GM12878 (cell line): ENCODE data around the gene NINL. TPM values are rescaled to one million over a fixed set of nuclear protein-coding genes. Genes with fewer than 3 reads are reported as not detected.

Experiments used
- ATAC-seq: fragments of 200-7000 bp; cut with Tn5 transposase; 3 replicates; pipeline ENCODE4 v1.9.1; 2020; ENCODE audit warnings: mild to moderate bottlenecking, moderate library complexity
- BruUV-seq: library from RNA; stranded (reverse); fragments of 400-500 nt; replicated peaks from 2 replicates; lab custom pipeline; 2021; lab: Mats Ljungman, UMichigan
- CTCF ChIA-PET: fragments of 300-600 bp; sonication (Branson Sonifier 250); formaldehyde crosslinking; extraction: SDS; loops from one replicate; lab custom pipeline; 2021; ENCODE audit warnings: inconsistent platforms; lab: Yijun Ruan, JAX
- POLR2A ChIA-PET: fragments of 350-600 bp; formaldehyde crosslinking; extraction: SDS; loops from one replicate; lab custom pipeline; 2021; ENCODE audit warnings: inconsistent platforms; lab: Charles Lee
- RAD21 ChIA-PET: fragments of 300-600 bp; sonication (Branson Sonifier 250); formaldehyde crosslinking; loops from one replicate; lab custom pipeline; 2023; ENCODE audit warnings: antibody characterized with exemption; ENCODE audit not compliant: unreplicated experiment; lab: Charles Lee
- SMC1A ChIA-PET: fragments of 300-600 bp; sonication (Branson Sonifier 250); formaldehyde crosslinking; loops from one replicate; lab custom pipeline; 2023; ENCODE audit not compliant: unreplicated experiment, uncharacterized antibody; lab: Charles Lee
- DNase-seq: peaks from one replicate; pipeline ENCODE4 v3.0.0-alpha.2; 2011; ENCODE audit warnings: low read depth, low spot score
- FAIRE-seq: peaks from 3 replicates; lab custom pipeline; 2011; peaks lifted over from hg19 to GRCh38; lab: Jason Lieb, UNC
- H2AFZ ChIP-seq: 2 replicates; pipeline ENCODE4 v1.6.0; 2011; ENCODE audit warnings: low read depth, low read length, control low read depth; ENCODE audit not compliant: control insufficient read depth
- H3K27ac ChIP-seq: 2 replicates; pipeline ENCODE4 v1.5.1; 2011; ENCODE audit warnings: control low read depth; ENCODE audit not compliant: control insufficient read depth, insufficient read depth
- H3K27me3 ChIP-seq, 2 experiments: replicated peaks in 1 of 2; 2 replicates each; pipeline versions ENCODE4 v1.6.0 to v1.6.1; 2011; ENCODE audit warnings: low read length in 1 of 2; ENCODE audit not compliant: control insufficient read depth in 2 of 2, insufficient read depth in 2 of 2
- H3K36me3 ChIP-seq, 2 experiments: 2 replicates each; pipeline ENCODE4 v1.5.1; 2011; ENCODE audit warnings: low read length in 1 of 2; ENCODE audit not compliant: control insufficient read depth in 2 of 2, insufficient read depth in 2 of 2
- H3K4me1 ChIP-seq: 2 replicates; pipeline ENCODE4 v1.6.1; 2011; ENCODE audit warnings: mild to moderate bottlenecking, low read length, moderate library complexity, mixed read lengths; ENCODE audit not compliant: control insufficient read depth, insufficient read depth
- H3K4me2 ChIP-seq: 2 replicates; pipeline ENCODE4 v1.6.0; 2011; ENCODE audit warnings: control low read depth; ENCODE audit not compliant: control insufficient read depth, insufficient read depth
- H3K4me3 ChIP-seq: fragments of 200-600 bp; sonication (generic); 2 replicates; pipeline ENCODE4 v1.5.1; 2016
- H3K79me2 ChIP-seq: 2 replicates; pipeline ENCODE4 v1.6.0; 2011; ENCODE audit warnings: low read length; ENCODE audit not compliant: control insufficient read depth, insufficient read depth
- H3K9ac ChIP-seq: 2 replicates; pipeline ENCODE4 v1.8.0; 2011; ENCODE audit warnings: low read length, control low read depth, mixed read lengths; ENCODE audit not compliant: control insufficient read depth, insufficient read depth
- H3K9me3 ChIP-seq: replicated peaks from 3 replicates; pipeline ENCODE4 v1.5.1; 2011; ENCODE audit warnings: mild to moderate bottlenecking, low read length; ENCODE audit not compliant: control insufficient read depth, insufficient read depth
- H4K20me1 ChIP-seq: 2 replicates; pipeline ENCODE4 v1.6.0; 2011; ENCODE audit not compliant: control insufficient read depth, insufficient read depth
- FOXM1 ChIP-seq: IDR thresholded peaks from 2 replicates; pipeline ENCODE4 v1.6.1; 2012; ENCODE audit warnings: low read depth, mild to moderate bottlenecking, inconsistent platforms, low read length, moderate library complexity
- HCFC1 ChIP-seq: fragments of 150-350 bp; IDR thresholded peaks from 2 replicates; pipeline ENCODE4 v1.6.1; 2014; ENCODE audit warnings: low read length
- IKZF2 ChIP-seq, 2 experiments: fragments of 450-650 bp; IDR thresholded peaks; 2 replicates each; pipeline ENCODE4 v1.6.1; 2017; ENCODE audit warnings: mild to moderate bottlenecking in 2 of 2, moderate library complexity in 2 of 2
- MEF2A ChIP-seq: IDR thresholded peaks from 2 replicates; pipeline ENCODE4 v1.6.1; 2011; ENCODE audit warnings: low read depth, mild to moderate bottlenecking, low read length, moderate library complexity; ENCODE audit not compliant: insufficient read depth
- NFYA ChIP-seq: IDR thresholded peaks from 2 replicates; pipeline ENCODE4 v1.6.1; 2011; ENCODE audit warnings: low read depth, mild to moderate bottlenecking, low read length, improper control_type of control experiment, borderline replicate concordance
- NR2F1 ChIP-seq: fragments of 450-650 bp; conservative IDR thresholded peaks from 2 replicates; pipeline ENCODE4 v1.6.1; 2017; ENCODE audit warnings: mild to moderate bottlenecking
- PAX5 ChIP-seq: IDR thresholded peaks from 2 replicates; pipeline ENCODE4 v1.6.1; 2011; ENCODE audit warnings: low read depth, low read length, borderline replicate concordance
- POLR2AphosphoS2 ChIP-seq: IDR thresholded peaks from 2 replicates; pipeline ENCODE4 v1.6.1; 2011; ENCODE audit warnings: low read depth, mild to moderate bottlenecking, low read length, improper control_type of control experiment, moderate library complexity
- SUZ12 ChIP-seq: fragments of 200-600 bp; sonication (generic); IDR thresholded peaks from one replicate; pipeline ENCODE4 v1.6.1; 2018; ENCODE audit warnings: antibody characterized with exemption, mild to moderate bottlenecking; ENCODE audit not compliant: unreplicated experiment
- WGBS: methylation state at CpG from one replicate; pipeline ENCODE4 v1.1.6; 2016; ENCODE audit warnings: low lambda C conversion rate; ENCODE audit not compliant: insufficient replicate concordance, insufficient coverage; ENCODE audit errors: missing lambda C conversion rate; 5-methylcytosine and 5-hydroxymethylcytosine counted together
- in situ Hi-C: fragments of 300-500 bp; cut with MboI; formaldehyde crosslinking; loops from 9 replicates; pipeline ENCODE4 v1.14.3; 2018; ENCODE audit warnings: mixed read lengths
- intact Hi-C: fragments of 100-400 bp; cut with micrococcal nuclease; formaldehyde crosslinking; loops from one replicate; pipeline ENCODE4 v1.14.2; 2022; ENCODE audit not compliant: unreplicated experiment
- polyA plus RNA-seq, 11 experiments: library from polyadenylated mRNA; depleted of rRNA in 4 of 11; unstranded in 6 of 11; stranded (reverse) in 5 of 11; fragments of >200 nt; fragmentation: Nextera tagmentation in 4 of 11; fragmentation: Illumina TruSeq in 1 of 11; extraction: Ambion mirVana in 4 of 11; extraction: Trizol in 1 of 11; gene quantifications; 1 replicate in 1 of 11; 2 replicates in 10 of 11; pipeline versions ENCODE4 v1.2.1 to v1.2.3, GENCODE V29; 2011 to 2016; ENCODE audit warnings: inconsistent platforms in 2 of 11, missing spikeins in 2 of 11, low read depth in 1 of 11
- total RNA-seq, 4 experiments: library from RNA; depleted of rRNA in 3 of 4; stranded (reverse); fragments of >200 nt in 3 of 4; fragmentation: Illumina TruSeq in 1 of 4; extraction: Trizol in 1 of 4; gene quantifications; 2 replicates each; pipeline versions ENCODE4 v1.2.1 to v1.2.3, GENCODE V29; 2013 to 2021
- TF ChIP-seq, protein P1 (sequence below): IDR thresholded peaks from 2 replicates; pipeline ENCODE4 v1.6.1; 2011; ENCODE audit warnings: borderline replicate concordance, low read depth, mild to moderate bottlenecking, moderate library complexity, mixed read lengths, low read length; ENCODE audit not compliant: insufficient read depth; ENCODE audit errors: extremely low read length
- TF ChIP-seq, protein P2 (sequence below): IDR thresholded peaks from 2 replicates; pipeline ENCODE4 v1.6.1; 2011; ENCODE audit warnings: mild to moderate bottlenecking, low read depth, low read length, moderate library complexity; ENCODE audit not compliant: insufficient replicate concordance

Gene NINL
- total and polyA plus RNA-seq, 10 of the 15 experiments (the other 5 are each of a cell fraction or from before 2014, with no cell fraction given): 0.04 to 0.77 (median 0.23) TPM; not detected in 1

DNA sequence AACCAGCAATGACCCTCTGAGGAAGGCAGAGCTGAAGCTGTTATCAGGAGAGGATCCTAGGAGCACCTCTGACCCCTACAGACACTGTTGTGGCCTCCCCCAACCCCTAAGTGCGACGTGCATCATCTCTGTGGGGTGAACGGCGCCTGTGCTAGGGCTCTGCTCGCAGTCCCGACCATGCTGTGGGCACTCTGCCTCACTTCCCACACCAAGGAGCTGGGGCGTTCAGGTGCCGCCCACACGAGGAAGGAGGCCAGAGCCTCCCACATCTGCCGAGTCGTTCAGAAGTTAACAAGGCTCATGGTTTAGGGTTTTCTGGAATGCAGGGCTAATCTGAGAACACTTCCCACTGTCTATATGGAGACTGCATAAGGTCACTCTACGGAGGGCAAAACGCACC lies 115.8 kb downstream of the NINL start:
- Histone ChIP-seq H4K20me1 (no peaks in the 10 kb centered on the region), H3K36me3 (no peaks in the 10 kb centered on the region), H3K4me3 (no peak overlapping the region), H2AFZ (no peak overlapping the region), H3K9me3 (no peaks in the 10 kb centered on the region), H3K4me1 (no peaks in the 10 kb centered on the region), H3K79me2 (no peaks in the 10 kb centered on the region), H3K27me3 (no peaks in the 10 kb centered on the region; a peak in 1 of 4 replicates), H3K4me2 (no peak overlapping the region), H3K9ac (no peak overlapping the region), H3K27ac (no peak overlapping the region)
- RAD21 ChIA-PET: no interaction called here
- FAIRE-seq (no peak), ATAC-seq (no peak), DNase-seq (no peak)
- POLR2A ChIA-PET: no interaction called here
- WGBS: 63% methylated on average over 13 of the region's 13 CpGs
- no peak for TF ChIP-seq NFYA
- BruUV-seq: no TSS peak
- SMC1A ChIA-PET: interaction anchor here (1.3 kb wide), 1 partner anchor 11 kb away, joined by 4 read pairs; no protein-coding TSS in a partner anchor
- in situ Hi-C loops (loop anchor here (10.0 kb wide), 1 partner anchor 45 kb away; no protein-coding TSS in a partner anchor), intact Hi-C loops (no loop called here)
- CTCF ChIA-PET: interaction anchor here (1.0 kb wide), 1 partner anchor 44 kb away, joined by 3 read pairs; no protein-coding TSS in a partner anchor

DNA sequence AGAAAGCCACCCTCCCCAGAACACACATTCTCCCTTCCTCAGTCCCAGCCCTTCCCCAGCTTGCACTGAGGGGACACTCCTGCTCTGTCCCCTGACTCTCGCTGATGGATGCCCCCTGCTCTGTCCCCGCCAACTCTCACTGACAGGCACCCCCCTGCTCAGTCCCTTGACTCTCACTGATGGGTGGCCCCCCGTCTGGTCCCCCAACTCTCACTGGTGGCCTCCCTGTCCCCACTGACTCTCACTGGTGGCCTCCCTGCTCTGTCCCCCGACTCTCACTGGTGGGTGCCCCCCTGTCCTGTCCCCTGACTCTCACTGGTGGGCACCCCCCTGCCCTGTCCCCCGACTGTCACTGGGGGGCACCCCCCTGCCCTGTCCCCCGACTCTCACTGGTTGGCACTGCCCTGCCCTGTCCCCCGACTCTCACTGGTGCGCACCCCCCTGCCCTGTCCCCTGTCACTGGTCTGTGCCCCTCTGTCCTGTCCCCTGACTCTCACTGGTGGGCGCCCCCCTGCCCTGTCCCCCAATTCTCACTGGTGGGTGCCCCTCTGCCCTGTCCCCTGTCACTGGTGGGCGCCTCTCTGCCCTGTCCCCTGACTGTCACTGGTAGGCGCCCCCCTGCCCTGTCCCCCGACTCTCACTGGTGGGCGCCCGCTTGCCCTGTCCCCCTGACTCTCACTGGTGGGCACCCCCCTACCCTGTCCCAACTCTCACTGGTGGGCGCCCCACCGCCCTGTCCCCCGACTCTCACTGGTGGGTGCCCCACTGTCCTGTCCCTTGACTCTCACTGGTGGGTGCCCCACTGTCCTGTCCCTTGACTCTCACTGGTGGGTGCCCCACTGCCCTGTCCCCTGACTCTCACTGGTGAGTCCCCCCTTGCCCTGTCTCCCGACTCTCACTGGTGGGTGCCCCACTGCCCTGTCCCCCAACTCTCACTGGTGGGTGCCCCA lies 116.9 kb downstream of the NINL start:
- no peak for DNase-seq
- no peak overlapping the region for H3K9ac ChIP-seq
- RAD21 ChIA-PET: no interaction called here
- H3K4me2 ChIP-seq: no peak overlapping the region
- H3K4me1 ChIP-seq: no peaks in the 10 kb centered on the region
- CTCF ChIA-PET: no interaction called here
- no peaks in the 10 kb centered on the region for H3K36me3 ChIP-seq
- no peak for ATAC-seq
- H2AFZ ChIP-seq: no peak overlapping the region
- intact Hi-C loops (no loop called here), in situ Hi-C loops (loop anchor here (10.0 kb wide), 1 partner anchor 46 kb away; no protein-coding TSS in a partner anchor)
- FAIRE-seq: no peak
- no TSS peak for BruUV-seq
- H3K27me3 ChIP-seq: no peaks in the 10 kb centered on the region; a peak in 1 of 4 replicates
- no peak overlapping the region for H3K27ac ChIP-seq
- 34% methylated on average over 12 of the region's 18 CpGs for WGBS
- POLR2A ChIA-PET: no interaction called here
- SMC1A ChIA-PET: no interaction called here
- no peaks in the 10 kb centered on the region for H3K9me3 ChIP-seq
- no peak overlapping the region for H3K4me3 ChIP-seq
- no peaks in the 10 kb centered on the region for H4K20me1 ChIP-seq
- H3K79me2 ChIP-seq: no peaks in the 10 kb centered on the region
- TF ChIP-seq MEF2A: no peak
- TF ChIP-seq NR2F1: no peak
- no peak for TF ChIP-seq PAX5
- no peak for TF ChIP-seq SUZ12
- TF ChIP-seq IKZF2 (IDR thresholded peaks at IDR 0.05): no peak
- TF ChIP-seq FOXM1: no peak
- TF ChIP-seq, protein P1, sequence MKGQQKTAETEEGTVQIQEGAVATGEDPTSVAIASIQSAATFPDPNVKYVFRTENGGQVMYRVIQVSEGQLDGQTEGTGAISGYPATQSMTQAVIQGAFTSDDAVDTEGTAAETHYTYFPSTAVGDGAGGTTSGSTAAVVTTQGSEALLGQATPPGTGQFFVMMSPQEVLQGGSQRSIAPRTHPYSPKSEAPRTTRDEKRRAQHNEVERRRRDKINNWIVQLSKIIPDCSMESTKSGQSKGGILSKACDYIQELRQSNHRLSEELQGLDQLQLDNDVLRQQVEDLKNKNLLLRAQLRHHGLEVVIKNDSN: no peak
- TF ChIP-seq HCFC1: no peak
- no peak for TF ChIP-seq POLR2AphosphoS2
- TF ChIP-seq, protein P2, sequence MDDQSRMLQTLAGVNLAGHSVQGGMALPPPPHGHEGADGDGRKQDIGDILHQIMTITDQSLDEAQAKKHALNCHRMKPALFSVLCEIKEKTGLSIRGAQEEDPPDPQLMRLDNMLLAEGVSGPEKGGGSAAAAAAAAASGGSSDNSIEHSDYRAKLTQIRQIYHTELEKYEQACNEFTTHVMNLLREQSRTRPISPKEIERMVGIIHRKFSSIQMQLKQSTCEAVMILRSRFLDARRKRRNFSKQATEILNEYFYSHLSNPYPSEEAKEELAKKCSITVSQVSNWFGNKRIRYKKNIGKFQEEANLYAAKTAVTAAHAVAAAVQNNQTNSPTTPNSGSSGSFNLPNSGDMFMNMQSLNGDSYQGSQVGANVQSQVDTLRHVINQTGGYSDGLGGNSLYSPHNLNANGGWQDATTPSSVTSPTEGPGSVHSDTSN: no peak
